IMR-90 (cell line): ENCODE results near the gene LCN10. TPM values are rescaled to one million over a fixed set of nuclear protein-coding genes. Genes with fewer than 3 reads are reported as not detected.

Experiments used
- ATAC-seq: fragments of 200-7000 bp; cut with Tn5 transposase; 2 replicates; pipeline ENCODE4 v1.9.1; 2020; ENCODE audit warnings: low read depth, mild to moderate bottlenecking, moderate library complexity
- BruUV-seq: library from RNA; stranded (reverse); fragments of 400-500 nt; replicated peaks from 2 replicates; lab custom pipeline; 2021; lab: Mats Ljungman, UMichigan
- CTCF ChIA-PET: fragments of 300-600 bp; formaldehyde crosslinking; extraction: SDS; loops from one replicate; lab custom pipeline; 2021; ENCODE audit warnings: antibody characterized with exemption; lab: Yijun Ruan, JAX
- POLR2A ChIA-PET: fragments of 300-600 bp; sonication (Branson Sonifier 250); formaldehyde crosslinking; loops from one replicate; lab custom pipeline; 2022; ENCODE audit warnings: antibody characterized with exemption; ENCODE audit not compliant: unreplicated experiment; lab: Charles Lee
- DNase-seq: peaks from one replicate; pipeline ENCODE4 v3.0.0; 2013
- H2AFZ ChIP-seq: replicated peaks from 2 replicates; pipeline ENCODE3; 2013; ENCODE audit warnings: low read length, mild to moderate bottlenecking; ENCODE audit not compliant: poor library complexity
- H2AK5ac ChIP-seq: 2 replicates; pipeline ENCODE4 v1.6.1; 2013; ENCODE audit warnings: low read depth, low read length, inconsistent platforms
- H2AK9ac ChIP-seq: replicated peaks from 2 replicates; pipeline ENCODE3; 2013; ENCODE audit warnings: mild to moderate bottlenecking, low read depth, low read length, moderate library complexity; ENCODE audit not compliant: poor library complexity
- H2BK120ac ChIP-seq: 2 replicates; pipeline ENCODE4 v1.6.1; 2013; ENCODE audit warnings: low read depth, low read length, inconsistent platforms
- H2BK15ac ChIP-seq: 3 replicates; pipeline ENCODE4 v1.6.1; 2013; ENCODE audit warnings: low read depth, low read length, inconsistent platforms
- H2BK20ac ChIP-seq: 2 replicates; pipeline ENCODE4 v1.6.1; 2013; ENCODE audit warnings: low read depth, mild to moderate bottlenecking, inconsistent platforms, low read length, moderate library complexity
- H2BK5ac ChIP-seq: 2 replicates; pipeline ENCODE4 v1.6.1; 2013; ENCODE audit warnings: mild to moderate bottlenecking, low read depth, low read length, inconsistent platforms; ENCODE audit not compliant: poor library complexity, severe bottlenecking
- H3K14ac ChIP-seq: replicated peaks from 2 replicates; pipeline ENCODE4 v1.6.1; 2013; ENCODE audit warnings: low read depth, low read length, inconsistent platforms
- H3K18ac ChIP-seq: 2 replicates; pipeline ENCODE4 v1.6.1; 2013; ENCODE audit warnings: low read depth, low read length, control low read depth
- H3K23ac ChIP-seq: 2 replicates; pipeline ENCODE4 v1.6.1; 2013; ENCODE audit warnings: low read depth, low read length, inconsistent platforms
- H3K27ac ChIP-seq: 2 replicates; pipeline ENCODE4 v1.5.1; 2013; ENCODE audit warnings: mild to moderate bottlenecking, control low read depth, low read length; ENCODE audit not compliant: insufficient read depth
- H3K27me3 ChIP-seq: 2 replicates; pipeline ENCODE4 v1.6.1; 2013; ENCODE audit warnings: low read length; ENCODE audit not compliant: control insufficient read depth, insufficient read depth
- H3K36me3 ChIP-seq: 2 replicates; pipeline ENCODE4 v1.6.1; 2013; ENCODE audit warnings: low read length, mixed read lengths; ENCODE audit not compliant: control insufficient read depth, insufficient read depth
- H3K4ac ChIP-seq: 2 replicates; pipeline ENCODE4 v1.6.1; 2013; ENCODE audit warnings: low read depth, low read length, inconsistent platforms
- H3K4me1 ChIP-seq: 2 replicates; pipeline ENCODE4 v1.6.1; 2013; ENCODE audit warnings: low read length, mixed read lengths; ENCODE audit not compliant: control insufficient read depth, insufficient read depth
- H3K4me2 ChIP-seq: 2 replicates; pipeline ENCODE4 v1.6.1; 2013; ENCODE audit warnings: low read depth, mild to moderate bottlenecking, control low read depth, low read length, moderate library complexity
- H3K4me3 ChIP-seq: 2 replicates; pipeline ENCODE4 v1.5.1; 2013; ENCODE audit warnings: low read depth, mild to moderate bottlenecking, control low read depth, low read length, moderate library complexity; ENCODE audit not compliant: insufficient read depth
- H3K56ac ChIP-seq: 2 replicates; pipeline ENCODE4 v1.6.1; 2013; ENCODE audit warnings: low read length, inconsistent platforms; ENCODE audit not compliant: insufficient read depth; ENCODE audit errors: extremely low read depth
- H3K79me1 ChIP-seq, 2 experiments: 2 replicates each; pipeline ENCODE4 v1.6.1; 2013; ENCODE audit warnings: low read length in 2 of 2, inconsistent platforms in 1 of 2, low read depth in 1 of 2
- H3K9ac ChIP-seq: 2 replicates; pipeline ENCODE4 v1.6.1; 2013; ENCODE audit warnings: low read depth, low read length, control low read depth
- H3K9me1 ChIP-seq: 2 replicates; pipeline ENCODE4 v1.6.1; 2013; ENCODE audit warnings: low read length, inconsistent platforms; ENCODE audit not compliant: insufficient read depth
- H3K9me3 ChIP-seq: 2 replicates; pipeline ENCODE4 v1.6.1; 2013; ENCODE audit warnings: low read length; ENCODE audit not compliant: control insufficient read depth, insufficient read depth
- H4K20me1 ChIP-seq: 2 replicates; pipeline ENCODE4 v1.6.1; 2013; ENCODE audit warnings: low read length, inconsistent platforms; ENCODE audit not compliant: insufficient read depth
- H4K5ac ChIP-seq: 2 replicates; pipeline ENCODE4 v1.6.1; 2013; ENCODE audit warnings: mild to moderate bottlenecking, low read depth, low read length, control low read depth
- H4K8ac ChIP-seq, 2 experiments: 2 replicates each; pipeline ENCODE4 v1.6.1; 2013; ENCODE audit warnings: low read depth in 2 of 2, low read length in 2 of 2, control low read depth in 1 of 2, inconsistent platforms in 1 of 2
- H4K91ac ChIP-seq: 2 replicates; pipeline ENCODE4 v1.6.1; 2013; ENCODE audit warnings: low read depth, low read length, inconsistent platforms; ENCODE audit not compliant: insufficient read depth
- CEBPB ChIP-seq: IDR thresholded peaks from 2 replicates; pipeline ENCODE4 v1.6.1; 2012; ENCODE audit warnings: low read depth, low read length, improper control_type of control experiment
- ELK1 ChIP-seq: fragments of 150-350 bp; IDR thresholded peaks from 2 replicates; pipeline ENCODE4 v1.6.1; 2016; ENCODE audit warnings: low read depth, mild to moderate bottlenecking, low read length, moderate library complexity, borderline replicate concordance
- MAFK ChIP-seq: IDR thresholded peaks from 2 replicates; pipeline ENCODE4 v1.6.1; 2012; ENCODE audit warnings: low read depth, low read length, improper control_type of control experiment
- MAZ ChIP-seq: IDR thresholded peaks from 2 replicates; pipeline ENCODE4 v1.6.1; 2012; ENCODE audit warnings: low read depth, mild to moderate bottlenecking, low read length, improper control_type of control experiment, moderate library complexity, borderline replicate concordance
- NFE2L2 ChIP-seq: fragments of 150-350 bp; IDR thresholded peaks from 2 replicates; pipeline ENCODE4 v1.6.1; 2016; ENCODE audit warnings: low read depth, mild to moderate bottlenecking, low read length
- SMC3 ChIP-seq: fragments of 150-350 bp; IDR thresholded peaks from 2 replicates; pipeline ENCODE4 v1.6.1; 2016; ENCODE audit warnings: low read depth, mild to moderate bottlenecking, antibody characterized with exemption, low read length, moderate library complexity
- WGBS, 2 experiments: methylation state at CpG; one replicate each; pipeline versions ENCODE4 v1.1.5 to v1.1.7; 2013; ENCODE audit warnings: missing lambda C conversion rate in 2 of 2; ENCODE audit not compliant: insufficient read length in 1 of 2; ENCODE audit errors: extremely low coverage in 2 of 2; 5-methylcytosine and 5-hydroxymethylcytosine counted together
- dilution Hi-C: fragments of 300-500 bp; cut with HindIII; formaldehyde crosslinking; loops from one replicate; pipeline ENCODE4 v1.14.3; 2018; ENCODE audit warnings: low sequenced_read_pairs; ENCODE audit not compliant: unreplicated experiment
- in situ Hi-C: fragments of 300-500 bp; cut with MboI; formaldehyde crosslinking; loops from 3 replicates; pipeline ENCODE4 v1.14.3; 2019; ENCODE audit warnings: low sequenced_read_pairs, inconsistent platforms, mixed read lengths
- intact Hi-C: fragments of 100-400 bp; cut with micrococcal nuclease; formaldehyde crosslinking; loops from 2 replicates; pipeline ENCODE4 v1.10.0; 2022
- polyA plus RNA-seq, 3 experiments: library from polyadenylated mRNA; depleted of rRNA; stranded (reverse); fragments of >200 nt; gene quantifications; 2 replicates each; pipeline ENCODE4 v1.2.3, GENCODE V29; 2012; ENCODE audit warnings: low replicate concordance in 1 of 3
- total RNA-seq: library from RNA; depleted of rRNA; stranded (reverse); fragments of >200 nt; gene quantifications from 2 replicates; pipeline ENCODE4 v1.2.3, GENCODE V29; 2012
- TF ChIP-seq, protein P1 (sequence below): fragments of 150-350 bp; IDR thresholded peaks from 2 replicates; pipeline ENCODE4 v1.6.1; 2017; ENCODE audit warnings: mild to moderate bottlenecking, antibody characterized with exemption, low read length, low read depth

The LCN10 gene
- total and polyA plus RNA-seq, 2 of the 4 experiments (the other 2 are of a cell fraction) = not detected

- in situ Hi-C loops = no loop called here
- Histone ChIP-seq H2BK20ac (no peak overlapping the region), H3K56ac (no peak overlapping the region), H2BK15ac (no peak overlapping the region), H2AK5ac (no peak overlapping the region), H4K20me1 (no peaks in the 10 kb centered on the region; the same call in 1 of the 2 replicates), H2BK120ac (no peak overlapping the region), H3K18ac (no peak overlapping the region), H2AFZ (no peak overlapping the region), H2BK5ac (no peak overlapping the region), H3K4me3 (no peak overlapping the region), H4K91ac (no peak overlapping the region), H3K79me1 (no peaks in the 10 kb centered on the region), H3K27ac (no peak overlapping the region), H3K36me3 (no peaks in the 10 kb centered on the region), H3K27me3 (peaks cover 61% of the 10 kb centered on the region), H3K14ac (no peak overlapping the region), H3K9ac (no peak overlapping the region), H3K9me3 (no peaks in the 10 kb centered on the region), H4K8ac (no peak overlapping the region), H4K5ac (no peak overlapping the region), H3K4me2 (no peak overlapping the region), H3K4me1 (peaks cover 3% of the 10 kb centered on the region; the same call in 1 of the 2 replicates), H3K4ac (no peak overlapping the region), H2AK9ac (no peak overlapping the region), H3K9me1 (no peaks in the 10 kb centered on the region), H3K23ac (no peak overlapping the region)
- dilution Hi-C loops = no loop called here
- TF ChIP-seq CEBPB (no peak), NFE2L2 (no peak), ELK1 (no peak), MAFK (no peak), MAZ (no peak), SMC3 (no peak)
- TF ChIP-seq, protein P1, sequence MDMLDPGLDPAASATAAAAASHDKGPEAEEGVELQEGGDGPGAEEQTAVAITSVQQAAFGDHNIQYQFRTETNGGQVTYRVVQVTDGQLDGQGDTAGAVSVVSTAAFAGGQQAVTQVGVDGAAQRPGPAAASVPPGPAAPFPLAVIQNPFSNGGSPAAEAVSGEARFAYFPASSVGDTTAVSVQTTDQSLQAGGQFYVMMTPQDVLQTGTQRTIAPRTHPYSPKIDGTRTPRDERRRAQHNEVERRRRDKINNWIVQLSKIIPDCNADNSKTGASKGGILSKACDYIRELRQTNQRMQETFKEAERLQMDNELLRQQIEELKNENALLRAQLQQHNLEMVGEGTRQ = no peak
- POLR2A ChIA-PET = no interaction called here
- intact Hi-C loops = no loop called here
- no TSS peak for BruUV-seq
- CTCF ChIA-PET = no interaction called here
- ATAC-seq = no peak
- 73% methylated on average over 4 of the region's 16 CpGs; no CpG with 5 or more reads in 1 of the 2 experiments for WGBS, 2 experiments
- no peak for DNase-seq
These were observed 985 bp upstream of the LCN10 start for GRCh38 chr9:136743639-136744211.
